K562 (cell line): ENCODE measurements around the gene FADS1. TPM values are rescaled to one million over a fixed set of nuclear protein-coding genes. Genes with fewer than 3 reads are reported as not detected.

ENCODE experiments used
- ARID3A ChIP-seq: IDR thresholded peaks from 2 replicates; pipeline ENCODE4 v1.6.1; 2012; ENCODE audit warnings: low read depth, low read length, improper control_type of control experiment, borderline replicate concordance
- CBFA2T2 ChIP-seq: fragments of 450-650 bp; conservative IDR thresholded peaks from 2 replicates; pipeline ENCODE4 v1.6.1; 2017; ENCODE audit warnings: mild to moderate bottlenecking
- CC2D1A ChIP-seq: fragments of 450-650 bp; IDR thresholded peaks from 2 replicates; pipeline ENCODE4 v1.6.1; 2017; ENCODE audit warnings: mild to moderate bottlenecking
- CEBPG ChIP-seq, 3 experiments: fragments of 200-800 bp in 1 of 3; sonication (Bioruptor generic) in 1 of 3; sonication (generic) in 1 of 3; formaldehyde crosslinking in 1 of 3; IDR thresholded peaks in 2 of 3; conservative IDR thresholded peaks in 1 of 3; 2 replicates each; pipeline versions ENCODE4 v1.6.1 to v1.8.0; 2016 to 2022; ENCODE audit warnings: missing compliant biosample characterization in 2 of 3, missing genetic modification characterization in 2 of 3, mild to moderate bottlenecking in 1 of 3, missing genetic modification reagents in 1 of 3
- CREB5 ChIP-seq: fragments of 250-450 bp; sonication (Bioruptor Pico); IDR thresholded peaks from 2 replicates; pipeline ENCODE4 v1.5.0; 2020; ENCODE audit warnings: mild to moderate bottlenecking
- GATAD2A ChIP-seq: fragments of 450-650 bp; IDR thresholded peaks from 2 replicates; pipeline ENCODE4 v1.6.1; 2017
- HMG20B ChIP-seq: fragments of 250-450 bp; sonication (Bioruptor Pico); IDR thresholded peaks from 2 replicates; pipeline ENCODE4 v1.5.0; 2021; ENCODE audit warnings: mild to moderate bottlenecking
- HNRNPUL1 ChIP-seq: fragments of 200-400 bp; formaldehyde crosslinking; IDR thresholded peaks from 2 replicates; pipeline ENCODE4 v1.6.1; 2017; ENCODE audit warnings: low read length
- JUN ChIP-seq, 2 experiments: sonication (generic) in 1 of 2; formaldehyde crosslinking in 1 of 2; IDR thresholded peaks; 2 replicates each; pipeline versions ENCODE4 v1.6.1 to v1.8.0; 2012 to 2022; ENCODE audit warnings: borderline replicate concordance in 2 of 2, mild to moderate bottlenecking in 2 of 2, improper control_type of control experiment in 1 of 2, low read depth in 1 of 2, low read length in 1 of 2, missing genetic modification reagents in 1 of 2
- LCOR ChIP-seq: sonication (generic); formaldehyde crosslinking; IDR thresholded peaks from 2 replicates; pipeline ENCODE4 v1.8.0; 2022; ENCODE audit warnings: mild to moderate bottlenecking, missing genetic modification reagents
- MCM3 ChIP-seq: fragments of 450-650 bp; IDR thresholded peaks from 2 replicates; pipeline ENCODE4 v1.6.1; 2016
- NEUROD1 ChIP-seq: fragments of 150-350 bp; IDR thresholded peaks from 2 replicates; pipeline ENCODE4 v1.6.1; 2014; ENCODE audit warnings: borderline replicate concordance, low read length, low read depth; ENCODE audit not compliant: partially characterized antibody
- PRPF4 ChIP-seq: fragments of 200-400 bp; formaldehyde crosslinking; IDR thresholded peaks from one replicate; pipeline ENCODE4 v1.6.1; 2017; ENCODE audit warnings: low read length, low read depth, mild to moderate bottlenecking; ENCODE audit not compliant: insufficient read depth, poor library complexity, severe bottlenecking
- RBM34 ChIP-seq: fragments of 200-400 bp; formaldehyde crosslinking; IDR thresholded peaks from 2 replicates; pipeline ENCODE4 v1.6.1; 2018; ENCODE audit warnings: low read length, borderline replicate concordance; ENCODE audit not compliant: insufficient read depth
- SMARCA4 ChIP-seq: fragments of 450-650 bp; IDR thresholded peaks from 2 replicates; pipeline ENCODE4 v1.6.1; 2016
- SMARCB1 ChIP-seq: IDR thresholded peaks from 2 replicates; pipeline ENCODE4 v1.6.1; 2011; ENCODE audit warnings: improper control_type of control experiment, low read depth; ENCODE audit not compliant: insufficient read length
- STAT5A ChIP-seq: IDR thresholded peaks from 2 replicates; pipeline ENCODE4 v1.6.1; 2012; ENCODE audit warnings: low read length, inconsistent platforms, borderline replicate concordance
- TRIM25 ChIP-seq: fragments of 450-650 bp; IDR thresholded peaks from 2 replicates; pipeline ENCODE4 v1.7.0; 2016; ENCODE audit warnings: borderline replicate concordance
- ZNF124 ChIP-seq: sonication (generic); formaldehyde crosslinking; IDR thresholded peaks from 2 replicates; pipeline ENCODE4 v1.8.1; 2022; ENCODE audit warnings: missing genetic modification reagents
- ZNF740 ChIP-seq, 3 experiments: fragments of 200-800 bp in 1 of 3; sonication (Bioruptor generic) in 1 of 3; sonication (generic) in 1 of 3; formaldehyde crosslinking in 1 of 3; IDR thresholded peaks; 2 replicates each; pipeline versions ENCODE4 v1.6.1 to v1.8.0; 2016 to 2022; ENCODE audit warnings: mild to moderate bottlenecking in 2 of 3, missing compliant biosample characterization in 2 of 3, missing genetic modification characterization in 2 of 3, missing genetic modification reagents in 1 of 3
- polyA plus RNA-seq, 8 experiments: library from polyadenylated mRNA; depleted of rRNA in 4 of 8; stranded (reverse) in 5 of 8; unstranded in 3 of 8; fragments of >200 nt; fragmentation: Nextera tagmentation in 2 of 8; fragmentation: Illumina TruSeq in 1 of 8; extraction: Ambion mirVana in 2 of 8; extraction: Trizol in 1 of 8; gene quantifications; 2 replicates each; pipeline versions ENCODE4 v1.2.1 to v1.2.3, GENCODE V29; 2011 to 2014; ENCODE audit warnings: inconsistent platforms in 1 of 8, missing spikeins in 1 of 8
- total RNA-seq, 7 experiments: library from RNA; depleted of rRNA in 6 of 7; stranded (reverse); fragments of >200 nt in 6 of 7; fragmentation: Illumina TruSeq in 2 of 7; extraction: Trizol in 2 of 7; gene quantifications; 2 replicates each; pipeline versions ENCODE4 v1.2.1 to v1.2.3, GENCODE V29; 2011 to 2021; ENCODE audit warnings: low replicate concordance in 1 of 7

Gene FADS1
- total and polyA plus RNA-seq, 9 of the 15 experiments (the other 6 are each of a cell fraction or from before 2014, with no cell fraction given) = 110 to 864 (median 364) TPM

- peak; percentile 45 for TF ChIP-seq NEUROD1
- TF ChIP-seq CEBPG (CRISPR knock-in tag; IDR thresholded peaks at IDR 0.05) = peak; percentile 48
- peak in 1 of 2 experiments; percentile 46; a peak in 2 of 4 replicates for TF ChIP-seq CEBPG (tag; conservative IDR thresholded peaks at IDR 0.05 in 1 of 2, IDR thresholded peaks at IDR 0.05 in 1 of 2)
- TF ChIP-seq SMARCB1 = no peak
- TF ChIP-seq JUN (IDR thresholded peaks at IDR 0.05; ENCODE audit: borderline replicate concordance, low read depth, low read length) = peak; percentile 59; the same call in 1 of the 2 replicates
- no peak for TF ChIP-seq JUN (CRISPR knock-in tag; IDR thresholded peaks at IDR 0.05; ENCODE audit: borderline replicate concordance)
- TF ChIP-seq SMARCA4 = peak; percentile 63
- no peak for TF ChIP-seq MCM3
- TF ChIP-seq PRPF4 = peak; percentile 38
- no peak; the same call in 1 of the 2 replicates for TF ChIP-seq STAT5A
- TF ChIP-seq LCOR = peak; percentile 82
- no peak for TF ChIP-seq CC2D1A
- TF ChIP-seq CBFA2T2 = no peak
- no peak for TF ChIP-seq ZNF124 (CRISPR knock-in tag)
- no peak for TF ChIP-seq ARID3A
- peak; percentile 85 for TF ChIP-seq GATAD2A
- TF ChIP-seq HNRNPUL1 = no peak
- no peak for TF ChIP-seq RBM34
- TF ChIP-seq CREB5 (CRISPR knock-in tag) = no peak
- TF ChIP-seq HMG20B (CRISPR knock-in tag) = peak; percentile 89; the same call in 1 of the 2 replicates
- TF ChIP-seq ZNF740 (CRISPR knock-in tag; IDR thresholded peaks at IDR 0.05) = 0 out of 2 replicates have a peak, but pooled peaks have one; percentile 16
- TF ChIP-seq ZNF740 (tag; IDR thresholded peaks at IDR 0.05) = no peak
- TF ChIP-seq TRIM25 = no peak
Measured at GRCh38 chr11:61814958-61815789, 1.6 kb downstream of the FADS1 start (continued).
